B cell (primary cell): Measurements from ENCODE around the gene DUOXA2. TPM values are rescaled to one million over a fixed set of nuclear protein-coding genes. Genes with fewer than 3 reads are reported as not detected.

Source experiments
- ATAC-seq: fragments of 200-7000 bp; cut with Tn5 transposase; one replicate; pipeline ENCODE4 v1.10.0; 2021; ENCODE audit warnings: low read depth, mild to moderate bottlenecking, moderate number of reproducible peaks, moderate library complexity
- CTCF ChIA-PET: fragments of 350-600 bp; sonication (Branson Sonifier 250); formaldehyde crosslinking; loops from one replicate; lab custom pipeline; 2021; ENCODE audit warnings: antibody characterized with exemption, inconsistent platforms; lab: Charles Lee
- POLR2A ChIA-PET: fragments of 350-600 bp; sonication (Branson Sonifier 250); formaldehyde crosslinking; loops from one replicate; lab custom pipeline; 2021; ENCODE audit warnings: antibody characterized with exemption; lab: Charles Lee
- DNase-seq: peaks from one replicate; pipeline ENCODE4 v3.0.0; 2013
- H2AFZ ChIP-seq: 2 replicates; pipeline ENCODE4 v1.6.1; 2012; ENCODE audit warnings: mild to moderate bottlenecking, low read depth, low read length; ENCODE audit not compliant: insufficient read depth, poor library complexity, severe bottlenecking
- H3K27ac ChIP-seq, 2 donors: 1 replicate in 1 of 2; 2 replicates in 1 of 2; pipeline ENCODE4 v1.5.1; 2012 to 2013; ENCODE audit warnings: low read length in 2 of 2, mild to moderate bottlenecking in 2 of 2, moderate library complexity in 1 of 2
- H3K27me3 ChIP-seq, 4 experiments: fragments of 200-600 bp in 1 of 4; sonication (generic) in 1 of 4; replicated peaks in 1 of 4; 1 replicate in 2 of 4; 2 replicates in 2 of 4; pipeline versions ENCODE4 v1.6.1 to v1.7.0; 2013 to 2016; ENCODE audit warnings: low read length in 3 of 4, mild to moderate bottlenecking in 2 of 4, mixed read lengths in 1 of 4, moderate library complexity in 1 of 4; ENCODE audit not compliant: insufficient read depth in 4 of 4, control insufficient read depth in 3 of 4; ENCODE audit errors: control extremely low read depth in 1 of 4
- H3K36me3 ChIP-seq, 2 experiments: replicated peaks in 1 of 2; 1 replicate in 1 of 2; 2 replicates in 1 of 2; pipeline versions ENCODE4 v1.6.1 to v1.7.1; 2013; ENCODE audit warnings: low read length in 1 of 2; ENCODE audit not compliant: insufficient read depth in 2 of 2, control insufficient read depth in 1 of 2; ENCODE audit errors: control extremely low read depth in 1 of 2, extremely low read depth in 1 of 2
- H3K4me1 ChIP-seq, 2 donors: fragments of 200-600 bp in 1 of 2; sonication (generic) in 1 of 2; 1 replicate in 1 of 2; 2 replicates in 1 of 2; pipeline versions ENCODE4 v1.5.1 to v1.6.1; 2013 to 2017; ENCODE audit warnings: low read length in 2 of 2; ENCODE audit not compliant: control insufficient read depth in 2 of 2, insufficient read depth in 2 of 2
- H3K4me2 ChIP-seq: replicated peaks from 2 replicates; pipeline ENCODE3; 2012; ENCODE audit warnings: mild to moderate bottlenecking, low read depth, low read length; ENCODE audit not compliant: poor library complexity, severe bottlenecking
- H3K4me3 ChIP-seq, 5 experiments: fragments of 200-600 bp in 1 of 5; sonication (generic) in 1 of 5; 1 replicate in 3 of 5; 2 replicates in 2 of 5; pipeline versions ENCODE4 v1.5.1 to v1.7.0; 2011 to 2016; ENCODE audit warnings: low read length in 4 of 5, mild to moderate bottlenecking in 4 of 5, low read depth in 2 of 5, control low read depth in 1 of 5, moderate library complexity in 1 of 5; ENCODE audit not compliant: insufficient read depth in 1 of 5; ENCODE audit errors: control extremely low read depth in 1 of 5, extremely low read depth in 1 of 5
- H3K79me2 ChIP-seq: fragments of 200-600 bp; sonication (generic); one replicate; pipeline ENCODE4 v1.6.0; 2016; ENCODE audit warnings: low read length; ENCODE audit not compliant: control insufficient read depth, insufficient read depth
- H3K9ac ChIP-seq: fragments of 200-600 bp; sonication (generic); 2 replicates; pipeline ENCODE4 v1.6.1; 2017; ENCODE audit warnings: mild to moderate bottlenecking, low read length, moderate library complexity
- H3K9me3 ChIP-seq, 3 donors: one replicate each; pipeline versions ENCODE4 v1.6.1 to v1.7.1; 2013; ENCODE audit warnings: low read length in 2 of 3; ENCODE audit not compliant: control insufficient read depth in 2 of 3, insufficient read depth in 1 of 3; ENCODE audit errors: control extremely low read depth in 1 of 3
- H4K20me1 ChIP-seq: 2 replicates; pipeline ENCODE4 v1.6.0; 2012; ENCODE audit warnings: mild to moderate bottlenecking, low read length; ENCODE audit not compliant: insufficient read depth, control insufficient read depth, poor library complexity, severe bottlenecking
- H3K27ac Mint-ChIP-seq: one replicate; pipeline ENCODE4 v1.8.0; 2021; ENCODE audit warnings: mixed read lengths
- H3K27me3 Mint-ChIP-seq: one replicate; pipeline ENCODE4 v1.8.0; 2021; ENCODE audit warnings: mixed read lengths
- H3K4me1 Mint-ChIP-seq: one replicate; pipeline ENCODE4 v1.8.0; 2021; ENCODE audit warnings: mixed read lengths
- H3K4me3 Mint-ChIP-seq: one replicate; pipeline ENCODE4 v1.8.0; 2021; ENCODE audit warnings: mixed read lengths
- H3K9me3 Mint-ChIP-seq: one replicate; pipeline ENCODE4 v1.8.0; 2022; ENCODE audit warnings: mixed read lengths; ENCODE audit not compliant: insufficient read depth
- EZH2 ChIP-seq: IDR thresholded peaks from 2 replicates; pipeline ENCODE4 v1.6.1; 2012; ENCODE audit warnings: borderline replicate concordance, low read depth, mild to moderate bottlenecking, moderate library complexity, low read length; ENCODE audit not compliant: insufficient read depth, poor library complexity, severe bottlenecking
- WGBS: methylation state at CpG from one replicate; pipeline ENCODE4 v1.1.5; 2013; ENCODE audit warnings: missing lambda C conversion rate; ENCODE audit not compliant: insufficient coverage; 5-methylcytosine and 5-hydroxymethylcytosine counted together
- intact Hi-C: fragments of 100-400 bp; cut with micrococcal nuclease; formaldehyde crosslinking; loops from one replicate; pipeline ENCODE4 v1.10.0; 2022
- polyA plus RNA-seq: library from polyadenylated mRNA; depleted of rRNA; stranded (reverse); fragments of >200 nt; gene quantifications from 2 replicates; pipeline ENCODE4 v1.2.3, GENCODE V29; 2012
- total RNA-seq, 2 donors: library from RNA; stranded (reverse); fragments of 120-200 nt in 1 of 2; gene quantifications; 1 replicate in 1 of 2; 2 replicates in 1 of 2; pipeline versions ENCODE4 v1.2.3 to v1.2.4, GENCODE V29; 2013 to 2022
- TF ChIP-seq, protein P1 (sequence below): fragments of 200-600 bp; IDR thresholded peaks from one replicate; pipeline ENCODE4 v1.8.0; 2022; ENCODE audit warnings: antibody characterized with exemption, mild to moderate bottlenecking

The DUOXA2 gene
- total and polyA plus RNA-seq, 2 donors (not counting 1 experiment from before 2014, with no cell fraction given) = not detected

- H3K4me3 ChIP-seq = peak overlapping the region in 3 of 5 experiments; percentile 36 to 60 (median 44)
- intact Hi-C loops = loop anchor here (2.0 to 10.0 kb wide), 5 partner anchors 49 to 341 kb away; no protein-coding TSS in a partner anchor
- H3K4me1 Mint-ChIP-seq = peaks cover 36% of the 10 kb centered on the region
- H3K79me2 ChIP-seq = no peaks in the 10 kb centered on the region
- no peaks in the 10 kb centered on the region for H3K9me3 Mint-ChIP-seq
- H3K27me3 ChIP-seq = peaks cover 0 to 70% (median 47%) of the 10 kb centered on the region in 4 experiments
- ATAC-seq (peak; percentile 98), DNase-seq (peak; percentile 92)
- peak overlapping the region; percentile 41 for H3K9ac ChIP-seq
- peak overlapping the region; percentile 54 for H2AFZ ChIP-seq
- H3K27me3 Mint-ChIP-seq = peaks cover 69% of the 10 kb centered on the region
- WGBS = 0% methylated on average over 9 of the region's 14 CpGs
- no peaks in the 10 kb centered on the region for H3K36me3 ChIP-seq
- H4K20me1 ChIP-seq = no peaks in the 10 kb centered on the region
- peaks cover 38 to 45% of the 10 kb centered on the region in 2 donors for H3K4me1 ChIP-seq
- H3K4me2 ChIP-seq = peak overlapping the region; percentile 76
- POLR2A ChIA-PET = interaction anchor here (0.6 to 1.1 kb wide), 4 partner anchors 70 to 580 kb away, joined by 3 to 5 read pairs (median 4); partner anchors contain the start of gene SORD
- CTCF ChIA-PET = interaction anchor here (0.5 to 3.6 kb wide), 66 partner anchors 9 to 496 kb away, joined by 3 to 58 read pairs (median 4); partner anchors contain the start of genes DUOX1, DUOXA1, GATM and SORD
- TF ChIP-seq, protein P1, sequence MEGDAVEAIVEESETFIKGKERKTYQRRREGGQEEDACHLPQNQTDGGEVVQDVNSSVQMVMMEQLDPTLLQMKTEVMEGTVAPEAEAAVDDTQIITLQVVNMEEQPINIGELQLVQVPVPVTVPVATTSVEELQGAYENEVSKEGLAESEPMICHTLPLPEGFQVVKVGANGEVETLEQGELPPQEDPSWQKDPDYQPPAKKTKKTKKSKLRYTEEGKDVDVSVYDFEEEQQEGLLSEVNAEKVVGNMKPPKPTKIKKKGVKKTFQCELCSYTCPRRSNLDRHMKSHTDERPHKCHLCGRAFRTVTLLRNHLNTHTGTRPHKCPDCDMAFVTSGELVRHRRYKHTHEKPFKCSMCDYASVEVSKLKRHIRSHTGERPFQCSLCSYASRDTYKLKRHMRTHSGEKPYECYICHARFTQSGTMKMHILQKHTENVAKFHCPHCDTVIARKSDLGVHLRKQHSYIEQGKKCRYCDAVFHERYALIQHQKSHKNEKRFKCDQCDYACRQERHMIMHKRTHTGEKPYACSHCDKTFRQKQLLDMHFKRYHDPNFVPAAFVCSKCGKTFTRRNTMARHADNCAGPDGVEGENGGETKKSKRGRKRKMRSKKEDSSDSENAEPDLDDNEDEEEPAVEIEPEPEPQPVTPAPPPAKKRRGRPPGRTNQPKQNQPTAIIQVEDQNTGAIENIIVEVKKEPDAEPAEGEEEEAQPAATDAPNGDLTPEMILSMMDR = peak; percentile 100
- no peak for TF ChIP-seq EZH2
- H3K9me3 ChIP-seq = peaks cover 0 to 29% (median 0%) of the 10 kb centered on the region in 3 donors
- H3K4me3 Mint-ChIP-seq = peak overlapping the region; percentile 80
- H3K27ac Mint-ChIP-seq = no peak overlapping the region
- no peak overlapping the region for H3K27ac ChIP-seq
Observed at GRCh38 chr15:45118131-45118588, 4.0 kb downstream of the DUOXA2 start.

- Histone ChIP-seq H3K4me1 (peaks cover 29 to 37% of the 10 kb centered on the region in 2 donors), H3K9me3 (peaks cover 0 to 24% (median 0%) of the 10 kb centered on the region in 3 donors), H3K4me2 (no peak overlapping the region), H3K36me3 (no peaks in the 10 kb centered on the region), H3K9ac (no peak overlapping the region), H3K27ac (no peak overlapping the region), H3K27me3 (peaks cover 0 to 67% (median 38%) of the 10 kb centered on the region in 4 experiments), H3K4me3 (no peak overlapping the region), H2AFZ (no peak overlapping the region), H4K20me1 (no peaks in the 10 kb centered on the region), H3K79me2 (no peaks in the 10 kb centered on the region)
- POLR2A ChIA-PET = no interaction called here
- no peaks in the 10 kb centered on the region for H3K9me3 Mint-ChIP-seq
- intact Hi-C loops = loop anchor here (2.0 to 10.0 kb wide), 5 partner anchors 48 to 340 kb away; no protein-coding TSS in a partner anchor
- TF ChIP-seq, protein P1 = no peak
- no peak for TF ChIP-seq EZH2
- CTCF ChIA-PET = interaction anchor here (1.0 to 3.6 kb wide), 29 partner anchors 8 to 495 kb away, joined by 3 to 58 read pairs (median 8); partner anchors contain the start of genes DUOX1, DUOXA1, GATM and SORD
- ATAC-seq (no peak), DNase-seq (no peak)
- no peak overlapping the region for H3K27ac Mint-ChIP-seq
- H3K27me3 Mint-ChIP-seq = peaks cover 64% of the 10 kb centered on the region
- WGBS = 91% methylated on average over 5 of the region's 5 CpGs
- no peak overlapping the region for H3K4me3 Mint-ChIP-seq
- peaks cover 28% of the 10 kb centered on the region for H3K4me1 Mint-ChIP-seq
Observed at GRCh38 chr15:45118996-45119395, 4.9 kb downstream of the DUOXA2 start.
